Activated CD4-positive, alpha-beta T cell treated with anti-CD3 and anti-CD28 coated beads, Interleukin-2, amount 50 U/mL, for 24 hours (primary cell): ENCODE results near the gene WBP4.
"Not testable (repeated sequence)": the region's sequence is repeated elsewhere in the genome, so short reads cannot be mapped to it uniquely, and the experiment has no call there.

Experiments used
- DNase-seq, 2 donors: peaks; one replicate each; pipeline ENCODE4 v3.0.0-alpha.2; 2020; ENCODE audit warnings: low read depth in 1 of 2, low spot score in 1 of 2

Gene WBP4

DNA sequence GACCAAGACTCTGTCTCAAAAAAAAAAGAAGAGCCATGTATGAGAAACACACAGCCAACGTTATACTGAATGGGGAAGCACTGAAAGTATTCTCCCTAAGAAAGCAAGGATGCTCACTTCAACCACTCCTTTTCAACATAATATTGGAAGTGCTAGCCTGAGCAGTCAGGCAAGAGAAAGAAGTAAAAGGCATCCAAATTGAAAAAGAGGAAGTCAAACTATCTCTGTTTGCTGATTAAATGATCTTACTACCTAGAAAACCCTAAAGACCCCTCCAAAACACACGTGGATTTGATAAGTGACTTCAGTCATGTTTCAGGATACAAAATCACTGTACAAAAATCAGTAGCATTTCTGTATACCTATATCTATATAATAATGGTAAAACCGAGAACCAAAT, 16.2 kb downstream of the WBP4 start:
- DNase-seq = no peak

DNA sequence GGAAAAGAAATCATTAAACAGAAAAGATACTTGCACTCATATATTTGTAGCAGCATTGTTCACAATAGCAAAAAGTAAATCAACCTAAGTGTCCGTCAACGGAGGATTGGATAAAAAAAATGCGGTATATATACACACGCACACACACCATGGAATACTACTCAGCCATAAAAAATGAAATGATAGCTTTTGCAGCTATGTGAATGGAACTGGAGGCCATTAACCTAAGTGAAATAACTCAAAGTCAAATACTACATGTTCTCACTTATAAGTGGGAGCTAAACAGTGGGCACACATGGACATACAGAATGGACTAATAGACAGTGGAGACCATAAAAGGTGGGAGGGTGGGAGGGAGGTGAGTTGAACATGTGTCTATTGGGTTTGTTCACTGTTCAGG, 18.4 kb downstream of the WBP4 start:
- DNase-seq = no peak

DNA sequence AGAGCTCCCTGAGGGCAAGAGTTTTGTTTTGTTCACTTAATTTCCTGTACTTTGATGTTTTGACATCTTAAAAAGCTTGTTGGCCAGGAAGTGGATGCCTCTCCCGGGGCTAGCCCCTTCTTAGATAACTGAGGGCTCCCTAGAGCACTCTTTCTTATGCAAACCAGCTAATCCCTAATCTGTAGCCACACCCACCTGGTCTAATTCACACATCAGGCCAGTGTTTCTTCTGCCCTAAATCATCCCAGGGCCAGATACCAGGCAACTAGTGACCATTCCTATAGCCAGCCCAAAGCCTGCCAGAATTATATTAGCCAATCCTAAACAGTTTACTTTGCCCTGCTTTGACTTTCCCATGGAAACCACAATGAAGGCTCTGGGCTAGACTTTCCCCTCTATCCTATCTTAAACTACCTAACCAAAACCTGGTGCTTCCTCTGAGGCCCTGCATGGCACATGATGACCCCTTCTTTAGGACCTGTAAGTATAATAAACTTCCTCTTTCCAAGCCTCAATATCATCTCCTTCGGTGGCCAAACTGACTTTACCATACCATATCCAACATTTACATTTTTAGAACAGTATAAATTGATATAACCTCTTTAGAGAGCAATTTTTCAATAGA, 24.8 kb downstream of the WBP4 start:
- no peak for DNase-seq

DNA sequence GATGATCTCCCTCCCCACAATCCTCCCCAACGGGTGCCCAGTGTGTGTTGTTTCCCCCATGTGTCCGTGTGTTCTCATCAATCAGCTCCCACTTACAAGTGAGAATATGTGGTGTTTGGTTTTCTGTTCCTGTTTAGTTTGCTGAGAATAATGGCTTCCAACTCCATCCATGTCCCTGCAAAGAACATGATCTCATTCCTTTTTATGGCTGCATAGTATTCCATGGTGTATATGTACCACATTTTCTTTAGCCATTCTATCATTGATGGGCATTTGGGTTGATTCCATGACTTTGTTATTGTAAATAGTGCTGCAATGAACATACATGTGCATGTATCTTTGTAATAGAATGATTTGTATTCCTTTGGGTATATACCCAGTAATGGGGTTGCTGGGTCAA, 34.4 kb downstream of the WBP4 start:
- not testable (repeated sequence) for DNase-seq

DNA sequence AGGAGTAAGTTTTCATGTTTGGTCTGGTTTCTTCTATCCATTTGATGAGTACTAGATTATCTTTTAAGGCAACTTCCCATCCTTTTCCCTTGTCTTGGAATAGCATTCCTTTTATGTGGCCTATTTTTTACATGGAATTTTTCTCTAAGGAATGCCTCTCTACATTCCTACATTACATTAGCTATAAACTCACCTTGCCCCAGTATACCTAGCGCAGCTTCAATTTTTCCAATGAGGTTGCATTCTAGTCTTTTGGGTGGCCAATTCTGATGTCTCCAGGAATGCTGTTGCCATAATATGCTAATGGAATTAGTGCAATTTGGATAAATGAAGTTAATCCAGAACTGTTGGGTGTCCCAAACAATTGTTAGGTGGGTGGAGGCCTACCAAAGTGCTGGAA, 37.5 kb downstream of the WBP4 start:
- DNase-seq = no peak

DNA sequence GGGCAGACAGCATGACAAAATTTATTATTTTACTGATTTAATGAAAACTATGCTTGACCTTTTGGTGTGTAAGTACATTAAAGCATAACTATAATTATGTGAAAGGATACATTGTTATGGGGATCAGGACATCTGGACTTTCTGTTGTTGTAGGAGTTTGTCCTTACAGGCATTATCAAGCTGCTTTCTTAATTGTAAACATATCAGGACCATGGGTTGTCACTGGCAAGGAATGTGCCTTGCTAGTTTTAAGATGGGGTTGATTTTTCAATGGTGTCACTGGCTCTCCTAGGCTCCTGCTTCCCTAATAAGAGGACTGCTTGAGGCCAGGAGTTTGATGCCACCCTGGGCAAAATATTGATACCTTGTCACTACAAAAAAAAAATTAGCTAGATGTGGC, 38.7 kb downstream of the WBP4 start:
- no peak for DNase-seq

DNA sequence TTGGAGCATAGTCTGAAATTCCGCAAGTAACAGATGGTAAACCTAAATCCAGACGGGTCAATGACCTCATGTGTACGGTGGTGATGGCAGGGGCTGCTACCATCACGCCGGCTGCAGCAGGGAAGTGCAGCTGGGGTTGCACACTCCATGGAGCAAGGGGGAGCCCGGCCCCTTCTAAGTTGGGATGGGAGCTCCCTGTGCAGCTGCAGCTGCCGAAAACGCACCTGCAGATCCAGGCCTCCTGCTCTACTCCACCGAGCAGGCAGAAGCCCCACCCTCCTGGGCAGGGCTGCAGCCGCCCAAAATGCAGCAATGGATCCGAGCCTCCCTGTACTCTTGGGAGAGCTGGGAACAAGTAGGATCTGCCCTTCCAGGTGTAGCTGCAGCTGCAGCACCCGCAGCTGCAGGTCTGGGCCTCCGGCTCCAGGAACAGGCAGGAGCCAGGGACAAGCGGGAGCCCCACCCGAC, 45.8 kb downstream of the WBP4 start:
- no peak for DNase-seq

DNA sequence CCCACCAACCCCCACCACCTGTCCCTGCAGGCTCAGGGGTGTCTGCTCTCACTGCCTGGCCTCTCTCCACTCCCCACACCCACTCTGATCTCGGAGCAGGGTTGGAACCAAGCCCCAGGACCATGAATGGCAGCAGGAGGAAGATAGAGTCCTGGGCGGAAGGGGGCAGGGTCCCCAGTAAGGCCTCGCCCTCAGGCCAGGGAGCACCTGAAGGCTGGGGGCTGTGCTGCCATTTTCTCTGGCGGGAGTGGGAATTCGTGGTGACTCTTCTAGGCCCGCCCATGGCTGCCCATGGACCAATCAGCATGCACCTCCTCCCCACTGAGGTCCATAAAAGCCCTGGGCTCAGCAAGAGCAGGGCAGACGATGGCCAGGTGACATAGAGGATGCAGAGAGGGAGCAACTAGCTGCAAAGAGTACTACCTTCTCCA, 46.3 kb downstream of the WBP4 start:
- DNase-seq = no peak

DNA sequence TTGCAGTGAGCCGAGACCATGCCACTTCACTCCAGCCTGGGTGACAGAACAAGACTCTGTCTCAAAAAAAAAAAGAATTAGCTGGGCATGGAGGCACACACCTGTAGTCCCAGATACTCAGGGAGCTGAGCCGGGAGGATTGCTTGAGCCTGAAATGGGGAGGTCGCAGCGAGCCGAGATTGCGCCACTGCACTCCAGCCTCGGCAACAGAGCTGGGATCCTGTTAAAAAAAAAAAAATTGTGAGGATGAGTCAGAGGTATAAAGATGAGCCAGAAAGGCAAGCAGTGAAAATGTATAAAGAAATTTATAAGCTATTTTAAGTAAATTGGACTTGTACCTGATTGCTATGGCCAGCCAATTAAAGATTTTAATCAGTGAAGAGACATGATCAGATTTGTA, 50.1 kb downstream of the WBP4 start:
- DNase-seq = no peak

DNA sequence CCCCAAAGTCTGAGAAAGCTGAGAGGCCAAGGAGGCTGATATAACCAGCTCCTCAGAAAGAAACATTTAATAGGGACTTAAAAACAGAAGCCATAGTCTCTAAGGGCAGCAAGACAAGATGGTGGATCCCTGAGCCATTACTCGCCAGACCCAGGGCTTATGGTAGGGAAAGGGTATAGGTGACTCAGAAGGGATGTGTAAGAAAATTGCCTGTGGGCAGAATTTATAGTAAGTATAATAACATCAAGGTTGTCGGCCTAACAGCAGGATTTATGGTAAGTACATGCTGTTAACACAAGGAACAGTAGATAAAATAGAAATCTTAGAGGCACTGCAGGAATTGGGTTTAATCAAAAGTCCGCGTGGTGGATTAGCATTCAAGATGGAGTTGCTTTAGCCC, 56.6 kb downstream of the WBP4 start:
- no peak for DNase-seq

DNA sequence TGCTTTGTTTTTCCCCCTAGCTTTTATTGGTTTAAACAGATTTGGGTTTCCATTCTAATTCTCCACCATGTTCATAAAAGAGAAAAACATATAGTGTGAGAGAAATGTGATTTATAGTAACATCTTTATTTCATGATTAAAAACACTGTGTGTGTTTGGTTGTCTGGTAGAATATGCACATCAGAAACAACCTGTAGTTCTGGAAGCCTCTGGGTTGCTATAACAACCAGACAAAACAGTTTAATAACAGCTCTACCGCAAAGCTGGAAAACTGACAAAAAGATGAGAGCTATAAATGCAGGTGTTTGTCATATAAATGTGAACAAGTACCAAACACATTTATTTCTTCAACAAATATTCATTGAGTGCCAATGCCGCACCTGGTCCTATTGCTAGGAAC, 61.5 kb downstream of the WBP4 start:
- no peak for DNase-seq

DNA sequence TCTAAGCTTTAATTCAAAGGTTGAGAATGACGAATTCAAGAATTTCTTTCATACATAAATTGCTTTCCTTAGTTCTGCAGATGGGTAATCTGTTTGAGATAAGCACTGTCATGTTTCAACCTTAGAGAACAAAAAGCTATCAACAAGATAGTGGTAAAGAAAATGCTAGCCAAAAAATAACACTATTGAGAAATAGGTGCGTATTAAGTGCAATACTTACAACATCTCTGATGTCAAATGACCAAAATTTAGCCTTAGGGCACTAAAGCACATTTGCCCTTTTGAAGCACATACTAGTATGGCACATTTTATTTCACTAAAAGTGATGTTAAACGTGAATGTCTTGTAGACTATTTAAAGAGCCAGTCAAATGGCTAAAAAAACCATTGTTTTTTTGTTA, 66.4 kb downstream of the WBP4 start:
- no peak for DNase-seq

DNA sequence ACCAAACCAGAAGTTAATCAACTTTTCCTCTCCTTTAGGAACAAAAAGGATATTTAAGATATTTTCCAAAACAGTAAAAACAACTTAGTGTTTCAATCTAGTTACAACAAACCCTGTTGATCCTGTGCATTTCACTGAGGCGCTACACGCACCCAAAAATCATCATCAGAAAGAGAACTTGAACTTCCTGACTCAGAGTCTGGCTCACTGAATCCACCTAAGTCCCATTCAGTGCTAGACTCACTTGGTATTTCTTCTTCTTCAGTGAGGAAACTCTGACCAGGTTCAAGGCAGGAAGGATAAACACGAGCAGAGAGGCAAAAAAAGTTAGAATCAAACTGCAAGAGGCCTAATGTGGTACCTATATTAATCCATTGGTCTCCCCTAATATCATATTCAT, 69.0 kb downstream of the WBP4 start:
- no peak for DNase-seq

DNA sequence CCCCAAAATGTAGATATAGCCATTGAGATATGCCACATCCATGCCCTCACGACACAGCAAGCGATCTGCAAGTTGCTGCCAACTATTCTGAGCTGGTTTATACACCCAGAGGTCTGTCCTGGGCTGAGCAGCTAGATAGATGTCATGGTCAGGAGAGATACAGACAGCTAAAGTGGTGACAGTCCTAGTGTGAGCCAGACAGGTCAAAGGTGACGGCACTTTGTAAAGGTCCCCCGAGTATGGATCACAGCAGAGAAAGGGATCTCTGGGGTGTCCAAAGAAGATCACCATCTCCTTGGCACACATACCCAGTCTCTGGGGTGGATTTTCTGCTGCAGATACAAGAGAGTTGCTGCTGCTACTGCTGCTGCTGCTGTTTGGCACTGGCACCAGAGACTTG, 69.9 kb downstream of the WBP4 start:
- not testable (repeated sequence) for DNase-seq

DNA sequence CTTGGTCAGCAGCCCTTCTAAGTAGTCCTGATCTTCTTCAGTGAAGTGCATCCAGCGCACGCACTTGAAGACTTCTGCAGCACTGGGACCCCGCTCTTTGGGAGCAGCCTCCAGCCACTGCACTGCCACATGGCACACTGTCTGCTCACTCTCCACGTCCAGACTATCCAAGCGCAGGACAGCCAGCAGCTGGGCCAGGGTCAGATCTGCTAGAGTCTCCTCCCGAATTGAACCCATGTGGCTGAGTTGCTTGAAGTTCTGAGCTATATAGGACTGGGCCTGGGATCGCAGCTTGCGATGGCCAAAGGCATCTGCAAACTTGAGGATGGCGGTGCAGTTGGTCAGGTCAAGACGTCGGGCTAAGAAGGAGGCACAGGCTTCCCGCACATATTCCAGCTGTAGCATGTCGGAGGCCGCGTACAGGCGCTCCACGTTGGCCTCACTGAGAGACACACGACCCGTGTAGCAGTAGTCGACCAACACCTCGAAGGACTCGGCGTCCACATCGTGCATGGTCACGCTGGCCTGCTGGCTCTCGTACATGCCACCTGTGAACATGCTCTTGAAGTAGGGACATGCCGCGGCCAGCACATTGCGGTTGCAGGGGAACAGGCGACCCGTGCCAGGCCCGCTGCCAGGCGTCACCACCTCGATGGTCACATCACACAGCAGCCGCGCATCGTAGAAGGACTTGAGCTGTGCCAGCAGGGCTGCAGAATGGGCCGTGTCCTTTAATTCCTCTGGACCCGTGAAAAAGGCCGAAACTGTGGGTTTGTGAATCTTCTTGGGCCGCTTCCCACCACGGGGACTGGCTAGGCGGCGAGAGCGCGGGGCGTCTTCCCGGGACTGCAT, 70.6 kb downstream of the WBP4 start:
- DNase-seq = not testable (repeated sequence)

DNA sequence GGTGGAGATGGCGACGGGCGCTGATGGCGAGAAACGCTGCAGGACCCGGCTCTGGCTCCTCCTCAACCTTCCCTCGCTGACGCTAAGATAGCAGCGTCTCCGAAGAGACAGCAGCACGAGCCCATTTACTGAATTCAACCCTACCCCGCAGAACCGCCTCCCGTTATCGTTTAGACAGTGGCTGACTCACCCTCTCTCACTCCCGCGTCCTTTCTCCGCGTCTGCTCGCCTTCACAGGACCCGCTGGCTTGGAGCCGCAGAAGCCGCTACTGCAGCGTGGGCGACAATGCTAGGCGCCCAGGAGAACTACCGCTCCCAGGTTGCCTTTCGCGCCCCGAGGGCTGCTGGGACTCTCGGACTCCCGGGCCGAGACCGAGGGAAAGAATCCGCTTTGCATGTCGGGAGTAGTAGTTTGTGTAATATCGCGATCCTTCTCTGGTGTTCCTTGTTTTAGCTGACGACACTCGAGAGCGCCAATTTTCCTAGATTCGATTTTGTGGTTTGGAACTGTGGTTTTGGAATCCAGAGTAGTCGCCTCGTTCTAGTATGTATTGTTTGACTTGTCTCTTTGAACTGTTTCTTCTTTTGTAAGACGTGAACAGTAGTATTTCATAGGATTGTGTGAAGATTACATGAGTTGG, 71.3 kb downstream of the WBP4 start, which contains the start of gene KBTBD6:
Gene KBTBD6 (minus strand): TSS at position 291 of the 641 bp plus-strand sequence. CDS start 291 bp downstream, outside the sequence.
- peak; percentile 87 to 94 for DNase-seq
